K562 (cell line): ENCODE data around the gene SPRY2. TPM values are rescaled to one million over a fixed set of nuclear protein-coding genes. Genes with fewer than 3 reads are reported as not detected.

Source experiments
- ATAC-seq: fragments of 200-7000 bp; cut with Tn5 transposase; 3 replicates; pipeline ENCODE4 v1.9.1; 2020; ENCODE audit warnings: moderate library complexity
- BruUV-seq: library from RNA; stranded (reverse); fragments of 400-500 nt; replicated peaks from 2 replicates; lab custom pipeline; 2021; lab: Mats Ljungman, UMichigan
- CTCF ChIA-PET: fragments of 300-600 bp; formaldehyde crosslinking; extraction: SDS; loops from one replicate; lab custom pipeline; 2021; ENCODE audit warnings: low intra/inter-chr PET ratio; lab: Yijun Ruan, JAX
- POLR2A ChIA-PET: fragments of 300-600, 350-650 bp; sonication (Branson Sonifier 250); formaldehyde crosslinking; extraction: SDS; loops from one replicate; lab custom pipeline; 2021; ENCODE audit warnings: antibody characterized with exemption, inconsistent platforms; lab: Yijun Ruan, JAX
- DNase-seq, 4 experiments: peaks; one replicate each; pipeline versions ENCODE4 v3.0.0 to v3.0.0-alpha.2; 2011 to 2018; ENCODE audit warnings: low spot score in 3 of 4, mixed read lengths in 3 of 4; ENCODE audit errors: extremely low read depth in 1 of 4
- FAIRE-seq: peaks from 2 replicates; lab custom pipeline; 2011; peaks lifted over from hg19 to GRCh38; lab: Jason Lieb, UNC
- H2AFZ ChIP-seq: 2 replicates; pipeline ENCODE4 v1.6.0; 2011; ENCODE audit warnings: low read depth, low read length, control low read depth, inconsistent platforms
- H3K27ac ChIP-seq: fragments of 200-600 bp; 3 replicates; pipeline ENCODE4 v1.8.0; 2011; ENCODE audit warnings: low read depth, mild to moderate bottlenecking, control low read depth, inconsistent platforms, low read length, moderate library complexity, mixed read lengths; ENCODE audit errors: extremely low read depth
- H3K27me3 ChIP-seq, 2 experiments: fragments of 300-600 bp in 1 of 2; 2 replicates in 1 of 2; 3 replicates in 1 of 2; pipeline versions ENCODE4 v1.6.0 to v1.8.0; 2011; ENCODE audit warnings: inconsistent platforms in 2 of 2, low read length in 2 of 2, mild to moderate bottlenecking in 1 of 2, mixed read lengths in 1 of 2, moderate library complexity in 1 of 2; ENCODE audit not compliant: control insufficient read depth in 2 of 2, insufficient read depth in 2 of 2
- H3K36me3 ChIP-seq: fragments of 300-600 bp; 3 replicates; pipeline ENCODE4 v1.8.0; 2011; ENCODE audit warnings: mild to moderate bottlenecking, low read length, inconsistent platforms; ENCODE audit not compliant: control insufficient read depth, insufficient read depth
- H3K4me1 ChIP-seq, 2 experiments: fragments of 200-600 bp in 1 of 2; replicated peaks in 1 of 2; 2 replicates in 1 of 2; 3 replicates in 1 of 2; pipeline versions ENCODE4 v1.5.1 to v1.8.0; 2011; ENCODE audit warnings: inconsistent platforms in 2 of 2, low read length in 2 of 2, mild to moderate bottlenecking in 1 of 2, mixed read lengths in 1 of 2, moderate library complexity in 1 of 2; ENCODE audit not compliant: control insufficient read depth in 2 of 2, insufficient read depth in 2 of 2
- H3K4me2 ChIP-seq: 2 replicates; pipeline ENCODE4 v1.6.1; 2011; ENCODE audit warnings: low read length, control low read depth, inconsistent platforms, mixed read lengths; ENCODE audit not compliant: insufficient read depth
- H3K4me3 ChIP-seq: fragments of 200-600 bp; sonication (generic), shearing (Covaris generic); 2 replicates; pipeline ENCODE4 v1.5.1; 2016; ENCODE audit warnings: control low read depth, inconsistent platforms
- H3K79me2 ChIP-seq: fragments of 200-600 bp; 3 replicates; pipeline ENCODE4 v1.8.0; 2011; ENCODE audit warnings: low read length, inconsistent platforms; ENCODE audit not compliant: control insufficient read depth, insufficient read depth
- H3K9ac ChIP-seq, 2 experiments: 2 replicates each; pipeline versions ENCODE4 v1.6.0 to v1.6.1; 2011; ENCODE audit warnings: low read depth in 2 of 2, low read length in 2 of 2, control low read depth in 1 of 2, inconsistent platforms in 1 of 2, mild to moderate bottlenecking in 1 of 2, mixed read lengths in 1 of 2; ENCODE audit not compliant: insufficient read depth in 1 of 2
- H3K9me1 ChIP-seq: one replicate; pipeline ENCODE4 v1.6.0; 2011; ENCODE audit warnings: inconsistent platforms, mild to moderate bottlenecking, low read length, moderate library complexity; ENCODE audit not compliant: control insufficient read depth, insufficient read depth
- H3K9me3 ChIP-seq: replicated peaks from 2 replicates; pipeline ENCODE4 v1.5.1; 2011; ENCODE audit warnings: low read depth, low read length, inconsistent platforms; ENCODE audit not compliant: control insufficient read depth, insufficient read depth
- H4K20me1 ChIP-seq: replicated peaks from 2 replicates; pipeline ENCODE4 v1.6.1; 2011; ENCODE audit warnings: low read length, inconsistent platforms, mixed read lengths; ENCODE audit not compliant: control insufficient read depth, insufficient read depth
- ARID3B ChIP-seq: fragments of 250-450 bp; sonication (Bioruptor Pico); IDR thresholded peaks from 2 replicates; pipeline ENCODE4 v1.4.0; 2020; ENCODE audit warnings: borderline replicate concordance
- BHLHE40 ChIP-seq: IDR thresholded peaks from 2 replicates; pipeline ENCODE4 v1.6.1; 2011; ENCODE audit warnings: low read length, improper control_type of control experiment
- CHD2 ChIP-seq: IDR thresholded peaks from 2 replicates; pipeline ENCODE4 v1.6.1; 2011; ENCODE audit warnings: low read depth, low read length
- ESRRA ChIP-seq: fragments of 450-650 bp; IDR thresholded peaks from 2 replicates; pipeline ENCODE4 v1.6.1; 2014; ENCODE audit warnings: low read depth, mild to moderate bottlenecking, moderate library complexity, borderline replicate concordance
- FOS ChIP-seq: IDR thresholded peaks from 3 replicates; pipeline ENCODE4 v1.6.1; 2011; ENCODE audit not compliant: insufficient read length; ENCODE audit errors: extremely low read depth
- ID3 ChIP-seq, 2 experiments: fragments of 250-450 bp in 1 of 2; fragments of 450-650 bp in 1 of 2; sonication (Bioruptor Pico) in 1 of 2; IDR thresholded peaks; 2 replicates each; pipeline versions ENCODE4 v1.6.1 to v1.8.0; 2016 to 2021; ENCODE audit warnings: mild to moderate bottlenecking in 2 of 2, moderate library complexity in 2 of 2, missing compliant biosample characterization in 1 of 2, missing genetic modification characterization in 1 of 2
- KDM1A ChIP-seq, 2 experiments: fragments of 450-650 bp; IDR thresholded peaks; 2 replicates each; pipeline ENCODE4 v1.6.1; 2016; ENCODE audit warnings: mild to moderate bottlenecking in 2 of 2
- MTF1 ChIP-seq: fragments of 250-450 bp; sonication (Bioruptor Pico); IDR thresholded peaks from 2 replicates; pipeline ENCODE4 v1.9.0; 2021; ENCODE audit warnings: moderate library complexity, mild to moderate bottlenecking, inconsistent platforms, borderline replicate concordance
- RREB1 ChIP-seq: fragments of 250-450 bp; sonication (Bioruptor Pico); IDR thresholded peaks from 2 replicates; pipeline ENCODE4 v1.4.0; 2020
- VEZF1 ChIP-seq: fragments of 200-800 bp; sonication (Bioruptor generic); IDR thresholded peaks from 2 replicates; pipeline ENCODE4 v1.6.1; 2017; ENCODE audit warnings: missing genetic modification characterization, missing compliant biosample characterization
- ZNF696 ChIP-seq: fragments of 250-450 bp; sonication (Bioruptor Pico); conservative IDR thresholded peaks from 2 replicates; pipeline ENCODE4 v1.4.0; 2020; ENCODE audit warnings: mild to moderate bottlenecking, moderate library complexity
- WGBS: fragments of 100-300 bp; shearing (Covaris generic); methylation state at CpG from one replicate; pipeline ENCODE4 v1.1.6; 2016; ENCODE audit warnings: low coverage, mixed read lengths; ENCODE audit not compliant: insufficient coverage; ENCODE audit errors: missing lambda C conversion rate; 5-methylcytosine and 5-hydroxymethylcytosine counted together
- in situ Hi-C: fragments of 300-500 bp; cut with MboI; formaldehyde crosslinking; loops from 4 replicates; pipeline ENCODE4 v1.15.0; 2018; ENCODE audit warnings: inconsistent platforms, mixed read lengths
- intact Hi-C: fragments of 100-400 bp; cut with micrococcal nuclease; formaldehyde crosslinking; loops from 2 replicates; pipeline ENCODE4 v1.14.2; 2022
- polyA plus RNA-seq, 8 experiments: library from polyadenylated mRNA; depleted of rRNA in 4 of 8; stranded (reverse) in 5 of 8; unstranded in 3 of 8; fragments of >200 nt; fragmentation: Nextera tagmentation in 2 of 8; fragmentation: Illumina TruSeq in 1 of 8; extraction: Ambion mirVana in 2 of 8; extraction: Trizol in 1 of 8; gene quantifications; 2 replicates each; pipeline versions ENCODE4 v1.2.1 to v1.2.3, GENCODE V29; 2011 to 2014; ENCODE audit warnings: inconsistent platforms in 1 of 8, missing spikeins in 1 of 8
- total RNA-seq, 7 experiments: library from RNA; depleted of rRNA in 6 of 7; stranded (reverse); fragments of >200 nt in 6 of 7; fragmentation: Illumina TruSeq in 2 of 7; extraction: Trizol in 2 of 7; gene quantifications; 2 replicates each; pipeline versions ENCODE4 v1.2.1 to v1.2.3, GENCODE V29; 2011 to 2021; ENCODE audit warnings: low replicate concordance in 1 of 7

The SPRY2 gene
- total and polyA plus RNA-seq, 9 of the 15 experiments (the other 6 are each of a cell fraction or from before 2014, with no cell fraction given), result 1.8 to 7.8 (median 3.4) TPM

GRCh38 chr13:80361883-80362327, 21.0 kb upstream of the SPRY2 start:
- Histone ChIP-seq H2AFZ (peak overlapping the region; percentile 76), H3K27me3 (no peaks in the 10 kb centered on the region), H3K79me2 (no peaks in the 10 kb centered on the region), H3K27ac (peak overlapping the region; percentile 65), H4K20me1 (no peaks in the 10 kb centered on the region), H3K36me3 (no peaks in the 10 kb centered on the region), H3K9me3 (no peaks in the 10 kb centered on the region), H3K4me1 (peaks cover 0 to 35% of the 10 kb centered on the region in 2 experiments; a peak in 3 of 5 replicates), H3K4me3 (no peak overlapping the region), H3K4me2 (peak overlapping the region; percentile 37), H3K9me1 (no peaks in the 10 kb centered on the region), H3K9ac (no peak overlapping the region; a peak in 1 of 4 replicates)
- DNase-seq (peak in 3 of 4 experiments; percentile 5 to 75 (median 46)), ATAC-seq (peak; percentile 85), FAIRE-seq (peak; percentile 63)
- intact Hi-C loops, result loop anchor here (1.0 kb wide), 1 partner anchor 19 kb away; no protein-coding TSS in a partner anchor
- in situ Hi-C loops, result no loop called here
- ChIA-PET POLR2A (no interaction called here), CTCF (no interaction called here)
- no TSS peak for BruUV-seq
- WGBS, result 0% methylated on average over 2 of the region's 2 CpGs
- TF ChIP-seq VEZF1 (CRISPR knock-in tag) (no peak), CHD2 (no peak), RREB1 (CRISPR knock-in tag) (no peak), MTF1 (CRISPR knock-in tag) (no peak), ZNF696 (CRISPR knock-in tag) (no peak), FOS (no peak), KDM1A (IDR thresholded peaks at IDR 0.05) (no peak), ESRRA (peak; percentile 90), BHLHE40 (no peak), ARID3B (CRISPR knock-in tag) (no peak), ID3 (CRISPR knock-in tag; IDR thresholded peaks at IDR 0.05) (no peak), ID3 (tag; IDR thresholded peaks at IDR 0.05) (no peak)
